ENCODE measurements around the gene PLEKHM3. TPM values are rescaled to one million over a fixed set of nuclear protein-coding genes. Genes with fewer than 3 reads are reported as not detected.

The PLEKHM3 gene
- polyA plus RNA-seq, 1 donor = 17.1 TPM

DNA sequence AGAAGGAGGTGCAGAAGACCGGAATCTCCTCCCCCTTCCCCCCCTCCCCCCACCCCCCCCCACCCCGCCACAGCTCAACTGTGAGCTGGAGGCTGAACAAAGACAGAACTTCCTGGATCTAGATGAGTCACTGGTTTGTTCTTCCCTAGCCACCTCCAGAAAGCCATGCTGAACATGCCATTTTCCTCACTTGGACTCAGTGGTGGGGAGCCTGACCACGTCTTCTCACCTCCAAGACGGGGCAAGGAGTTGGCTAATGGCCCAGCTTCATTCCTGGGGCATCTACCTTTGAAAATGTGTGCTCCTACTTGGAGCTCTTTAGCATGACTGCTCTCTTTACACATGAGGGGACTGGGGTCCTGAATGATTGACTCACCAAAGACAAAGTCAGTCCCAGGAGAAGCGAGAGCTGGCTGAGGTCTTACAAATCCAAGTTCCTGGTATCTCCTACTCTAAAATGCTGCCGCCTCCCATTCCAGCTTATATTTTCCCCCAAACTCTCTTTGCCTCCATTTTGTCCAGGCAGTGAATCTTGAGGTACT lies 233.0 kb downstream of the PLEKHM3 start:
- DNase-seq = no peak

DNA sequence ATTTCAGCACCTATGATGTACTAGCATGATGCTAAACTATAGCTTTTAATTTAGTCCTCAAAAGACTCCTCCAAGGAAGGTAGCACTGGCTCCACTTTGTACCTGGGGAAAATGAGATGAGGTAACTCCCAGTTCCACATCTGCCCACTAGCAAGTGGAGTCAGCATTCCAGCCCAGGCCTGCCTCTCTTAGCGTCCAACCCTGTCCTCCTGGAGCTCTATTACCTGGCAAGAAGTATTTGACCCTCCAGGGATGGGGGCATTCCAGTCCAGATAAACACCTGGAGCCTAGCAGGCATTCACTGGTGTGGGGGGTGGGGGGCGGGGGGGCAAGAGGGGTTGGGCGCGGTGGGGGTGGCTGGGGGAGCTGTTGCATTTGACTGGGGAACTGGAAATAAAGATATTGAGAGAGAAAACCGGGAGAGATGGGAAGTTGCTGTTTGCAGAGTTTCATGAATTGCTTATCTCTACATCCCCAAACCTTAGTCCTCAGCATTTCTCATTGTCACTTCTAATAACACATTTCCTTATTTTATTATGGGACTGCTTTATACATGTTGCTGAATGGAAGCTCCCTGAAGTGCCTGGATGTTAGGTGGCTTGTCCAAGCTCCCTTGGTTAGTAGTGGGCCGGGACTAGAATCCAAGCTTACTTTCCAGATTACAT lies 233.6 kb downstream of the PLEKHM3 start:
- no peak for DNase-seq

DNA sequence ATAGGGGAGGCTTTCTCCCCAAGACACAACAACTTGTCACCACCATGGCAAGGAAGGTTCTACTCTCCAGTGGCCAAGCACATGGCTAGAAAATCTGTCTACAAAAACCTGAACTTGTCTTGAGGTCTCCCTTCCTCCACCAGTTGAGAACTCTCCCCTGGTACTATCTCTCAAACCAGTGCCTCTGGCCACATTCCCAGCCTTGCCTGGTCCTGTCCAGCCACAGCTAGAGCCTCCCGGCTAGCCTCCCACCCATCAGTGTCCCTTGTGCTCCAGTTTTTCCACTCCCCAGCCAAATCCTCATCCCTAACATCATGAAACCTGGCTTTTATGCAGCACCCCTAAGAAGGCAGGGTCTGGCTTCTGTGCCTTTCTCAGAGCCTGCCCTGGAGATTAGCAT lies 234.4 kb downstream of the PLEKHM3 start:
- DNase-seq = no peak

DNA sequence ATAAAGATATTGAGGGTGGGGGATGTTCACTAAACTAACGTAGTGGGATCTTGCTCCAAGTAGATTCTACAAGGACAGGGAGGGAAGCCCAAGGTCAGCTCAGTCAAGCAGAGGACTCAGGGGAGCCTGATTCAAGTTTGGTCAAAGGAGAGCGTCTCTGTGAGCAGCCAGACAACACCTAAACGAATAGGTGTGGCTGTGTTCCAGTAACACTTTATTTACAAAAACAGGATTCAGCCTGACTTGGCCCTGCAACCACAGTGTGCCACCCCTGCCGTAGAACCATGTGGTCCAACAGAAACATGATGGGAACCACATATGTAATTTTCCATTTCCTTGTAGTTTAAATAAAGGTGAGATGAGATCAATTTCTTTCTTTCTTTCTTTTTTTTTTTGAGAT lies 237.5 kb downstream of the PLEKHM3 start:
- DNase-seq = no peak

DNA sequence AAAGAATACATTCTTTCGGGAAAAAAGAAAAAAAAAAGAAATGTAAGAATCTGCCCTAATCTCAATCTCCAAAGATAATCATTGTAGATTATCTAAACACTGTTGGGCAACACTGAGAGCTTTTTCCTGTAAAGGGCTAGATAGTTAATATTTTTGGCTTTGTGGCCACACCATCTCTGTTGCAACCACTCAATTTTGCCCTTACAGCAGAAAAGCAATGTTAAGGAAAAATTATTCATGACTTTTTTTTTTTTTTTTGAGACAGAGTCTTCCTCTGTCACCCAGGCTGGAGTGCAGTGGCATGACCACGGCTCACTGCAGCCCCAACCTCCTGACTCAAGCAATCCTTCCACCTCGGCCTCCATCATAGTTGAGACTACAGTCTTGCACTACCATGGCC lies 238.3 kb downstream of the PLEKHM3 start:
- no peak for DNase-seq

DNA sequence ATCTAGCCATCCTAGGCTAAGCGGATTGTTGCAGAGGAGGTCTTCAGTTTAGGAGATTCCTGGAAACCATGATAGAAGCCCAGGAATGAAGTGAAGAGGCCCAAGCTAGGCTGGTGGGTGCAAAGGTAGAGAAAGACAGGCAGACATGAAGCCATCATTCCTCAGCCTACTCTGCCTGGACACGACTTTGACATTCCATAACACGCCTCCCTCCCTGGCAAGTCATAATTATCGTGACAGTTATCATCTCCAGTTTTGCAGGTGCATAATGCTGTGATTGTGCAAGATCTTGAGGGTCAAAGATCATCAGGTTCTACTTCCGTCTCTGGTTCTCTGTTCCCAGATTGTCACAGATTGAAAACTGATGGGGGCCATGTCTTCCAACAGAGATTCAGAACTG lies 240.4 kb downstream of the PLEKHM3 start:
- no peak for DNase-seq

DNA sequence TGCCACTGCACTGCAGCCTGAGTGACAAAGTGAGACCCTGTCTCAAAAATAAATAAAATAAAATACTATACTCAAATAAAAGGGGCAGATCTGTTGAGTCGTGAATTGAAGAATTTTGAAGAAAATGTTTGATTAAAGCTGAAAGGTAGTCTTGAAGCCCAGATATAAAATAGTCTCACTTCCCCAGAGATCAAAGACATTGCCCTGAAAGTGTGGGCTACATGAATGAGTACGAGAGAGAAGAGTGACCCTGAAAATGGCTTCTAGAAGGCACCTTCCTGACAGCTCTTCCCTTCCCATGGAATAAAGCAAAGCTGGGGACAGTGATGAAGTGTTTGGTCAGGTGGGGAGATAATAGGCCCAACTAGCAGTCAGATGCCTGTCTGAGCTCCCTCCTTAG lies 241.8 kb downstream of the PLEKHM3 start:
- DNase-seq = no peak

DNA sequence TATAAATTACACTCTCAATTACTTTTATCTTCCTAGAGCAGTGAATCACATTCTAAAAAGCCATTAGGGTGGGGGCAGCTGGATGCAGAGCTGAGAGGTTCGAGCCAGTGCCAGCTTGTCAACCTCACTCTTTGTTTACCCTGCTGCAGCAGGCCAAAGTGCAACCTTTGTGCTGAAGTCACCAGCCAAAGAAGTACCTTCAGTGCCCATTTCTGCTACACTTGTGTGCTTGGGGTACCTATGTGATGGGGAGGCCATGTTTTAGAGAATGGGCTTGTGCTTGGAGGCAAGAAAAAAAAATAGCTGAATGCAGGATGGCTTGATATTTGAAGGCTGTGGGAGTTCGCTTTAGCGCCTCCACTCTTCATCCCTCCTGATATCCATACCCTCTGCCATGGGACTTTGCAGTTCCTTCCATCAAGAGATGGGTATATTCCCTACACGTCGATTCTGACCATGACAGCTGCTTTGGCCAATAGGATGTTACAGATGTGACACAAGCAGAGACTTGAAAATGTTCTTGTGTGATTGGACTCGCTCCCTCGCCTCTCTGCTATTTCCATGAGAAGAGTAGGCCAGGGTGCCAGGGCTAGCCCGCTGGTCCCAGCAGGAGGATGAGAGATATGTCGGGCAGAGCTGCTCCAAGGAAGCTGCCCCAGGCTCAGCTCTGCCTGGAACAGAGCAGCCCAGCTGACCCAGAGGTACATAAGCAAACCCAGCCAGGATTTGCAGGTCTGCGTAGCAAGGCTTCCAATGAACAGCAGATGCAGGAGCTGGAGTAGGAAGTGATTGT lies 242.9 kb downstream of the PLEKHM3 start:
- DNase-seq = no peak

DNA sequence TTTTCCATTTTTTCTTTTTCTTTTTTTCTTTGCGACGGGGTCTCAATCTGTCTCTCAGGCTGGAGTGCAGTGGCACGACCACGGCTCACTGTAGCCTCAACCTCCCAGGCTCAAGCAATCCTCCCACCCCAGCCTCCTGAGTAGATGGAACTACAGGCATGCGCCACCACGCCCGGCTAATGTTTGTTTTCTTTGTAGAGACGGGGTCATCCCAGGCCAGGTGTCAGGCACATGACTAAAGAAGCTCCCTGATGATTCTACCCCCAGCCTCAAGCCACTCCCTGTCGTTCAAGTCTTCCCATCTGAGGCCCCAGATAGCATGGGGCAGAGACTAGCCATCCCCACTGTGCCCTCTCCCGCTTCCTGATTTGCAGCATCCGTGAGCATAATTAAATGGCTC lies 245.8 kb downstream of the PLEKHM3 start:
- no peak for DNase-seq

DNA sequence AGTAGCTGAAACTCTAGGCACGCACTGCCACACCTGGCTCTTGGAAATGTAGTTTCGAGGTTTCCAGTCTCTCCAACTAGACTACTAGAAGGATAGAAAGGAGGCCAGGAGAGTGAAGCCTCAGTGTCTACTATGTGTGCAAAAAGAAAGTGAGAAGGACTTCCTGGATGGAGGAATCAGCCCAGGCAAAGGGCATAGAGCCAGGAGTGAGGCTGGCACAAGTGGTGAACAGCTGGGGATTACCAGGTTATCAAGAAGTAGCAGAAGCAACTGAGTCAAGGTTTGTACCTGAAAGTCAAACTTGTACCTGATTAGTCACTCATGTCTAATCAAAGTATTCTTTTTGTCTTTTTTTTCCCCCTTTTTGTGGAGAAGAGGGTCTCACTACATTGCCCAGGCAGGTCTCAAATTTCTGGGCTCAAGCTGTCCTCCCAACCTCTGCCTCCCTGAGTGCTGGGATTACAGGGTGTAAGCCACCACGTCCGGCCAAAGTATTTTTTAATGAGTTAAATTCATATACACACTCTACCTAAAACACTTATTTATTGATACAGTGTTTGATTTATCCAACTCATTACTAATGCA lies 246.9 kb downstream of the PLEKHM3 start:
- DNase-seq = no peak

DNA sequence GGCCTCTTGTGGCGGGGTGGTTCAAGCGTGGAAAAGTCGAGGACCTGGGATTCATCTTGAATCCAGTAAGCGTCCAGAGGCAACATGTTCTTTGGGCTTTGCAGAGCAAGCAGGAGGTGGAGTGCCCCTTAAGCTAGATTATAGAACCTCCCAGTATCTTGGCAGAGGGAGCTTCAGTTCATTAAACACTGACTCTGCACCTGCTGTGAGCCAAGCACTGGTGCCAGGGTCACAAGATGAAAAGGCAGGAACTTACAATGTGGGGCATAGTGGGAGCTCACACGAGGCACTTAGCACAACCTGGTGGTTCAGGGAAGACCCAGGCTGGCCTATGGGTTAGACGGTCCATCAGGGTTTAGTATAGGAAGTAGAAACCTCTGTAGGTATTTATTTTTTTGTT lies 248.2 kb downstream of the PLEKHM3 start:
- DNase-seq = no peak

DNA sequence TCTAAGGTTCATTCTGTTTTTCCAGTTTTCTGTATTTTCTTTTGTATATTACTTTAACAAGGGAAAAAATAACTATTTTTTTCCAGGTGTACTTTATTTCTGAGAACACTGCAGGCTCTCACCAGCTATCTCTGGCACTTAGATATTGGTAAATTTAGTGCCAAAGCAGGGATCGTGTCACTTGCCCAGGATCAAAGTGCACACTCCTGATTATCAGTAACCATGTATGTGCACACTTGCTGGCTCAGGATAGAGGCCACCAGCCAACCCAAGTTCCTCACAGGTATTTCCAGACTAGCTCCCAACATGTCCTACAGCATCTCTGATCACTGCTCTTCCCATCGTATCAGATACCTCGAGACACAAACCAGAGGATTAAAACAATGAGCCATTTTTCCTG lies 249.9 kb downstream of the PLEKHM3 start:
- no peak for DNase-seq

DNA sequence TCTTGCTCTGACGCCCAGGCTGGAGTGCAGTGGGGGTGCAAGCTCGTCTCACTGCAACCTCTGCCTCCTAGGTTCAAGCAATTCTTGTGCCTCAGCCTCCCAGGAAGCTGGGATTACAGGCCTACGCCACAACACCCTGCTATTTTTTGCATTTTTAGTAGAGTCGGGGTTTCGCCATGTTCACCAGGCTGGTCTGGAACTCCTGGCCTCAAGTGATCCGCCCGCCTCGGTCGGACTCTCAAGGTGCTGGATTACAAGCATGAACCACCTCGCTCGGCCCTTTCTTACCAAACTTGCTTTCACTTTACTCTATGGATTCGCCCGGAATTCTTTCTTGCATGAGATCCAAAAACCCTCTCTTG lies 252.5 kb downstream of the PLEKHM3 start:
- no peak for DNase-seq

DNA sequence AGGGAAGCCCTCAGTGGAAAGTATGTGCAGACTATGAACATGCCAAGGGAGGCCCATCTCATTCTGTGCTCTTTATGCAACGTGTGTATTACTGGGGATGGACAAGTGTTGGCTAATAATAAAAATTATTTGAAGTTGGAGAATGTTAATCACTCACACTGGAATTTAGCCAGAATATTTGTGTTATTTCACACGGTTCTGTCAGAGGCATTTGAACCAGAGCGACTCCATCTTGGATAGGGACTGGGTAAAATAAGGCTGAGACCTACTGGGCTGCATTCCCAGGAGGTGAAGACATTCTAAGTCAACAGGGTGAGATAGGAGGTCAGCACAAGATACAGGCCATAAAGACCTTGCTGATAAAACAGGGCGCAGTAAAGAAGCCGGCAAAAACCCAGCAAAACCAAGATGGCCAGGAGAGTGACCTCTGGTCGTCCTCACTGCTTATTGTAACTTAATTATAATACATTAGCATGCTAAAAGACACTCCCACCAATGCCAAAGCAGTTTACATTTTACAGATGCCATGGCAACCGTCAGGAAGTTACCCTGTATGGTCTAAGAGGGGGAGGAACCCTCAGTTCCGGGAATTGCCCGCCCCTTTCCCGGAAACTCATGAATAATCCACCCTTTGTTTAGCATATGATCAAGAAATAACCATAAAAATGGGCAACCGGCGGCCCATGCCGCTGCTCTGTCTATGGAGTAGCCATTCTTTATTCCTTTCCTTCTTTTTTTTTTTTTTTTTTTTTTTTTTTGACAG lies 253.1 kb downstream of the PLEKHM3 start:
- DNase-seq = no peak

DNA sequence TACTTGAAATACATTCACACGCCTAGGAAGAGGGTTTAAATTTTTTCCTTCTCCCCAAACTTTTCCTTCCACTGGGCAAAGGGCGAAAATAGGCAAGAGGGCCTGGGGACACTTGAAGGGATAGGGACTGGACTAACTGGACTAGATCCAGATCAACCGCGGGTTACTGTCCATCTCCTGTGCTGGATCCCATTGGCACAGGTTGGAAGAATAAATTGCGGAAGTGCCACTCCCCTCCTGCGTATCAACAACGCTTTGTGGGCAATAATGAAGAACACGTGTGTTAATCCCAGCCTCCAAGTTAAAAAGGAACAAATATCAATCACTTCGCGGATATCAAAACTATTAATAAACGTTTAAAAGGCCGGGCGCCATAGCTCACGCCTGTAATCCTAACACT lies 253.9 kb downstream of the PLEKHM3 start:
- no peak for DNase-seq

Other genes with a start within 250 kb of the PLEKHM3 start
- gene CRYGD, start 99.0 kb upstream of the PLEKHM3 start, polyA plus RNA-seq (ENCODE audit: insufficient read length) = not detected
- gene CRYGC, start 104.3 kb upstream of the PLEKHM3 start, polyA plus RNA-seq (ENCODE audit: insufficient read length) = not detected
- gene CRYGB, start 120.6 kb upstream of the PLEKHM3 start, polyA plus RNA-seq (ENCODE audit: insufficient read length) = not detected
- not detected for gene CRYGA, start 138.1 kb upstream of the PLEKHM3 start, polyA plus RNA-seq (ENCODE audit: insufficient read length)
- 0.25 TPM for gene C2orf80, start 164.5 kb upstream of the PLEKHM3 start, polyA plus RNA-seq (ENCODE audit: insufficient read length)
- gene IDH1, start 229.5 kb upstream of the PLEKHM3 start, polyA plus RNA-seq (ENCODE audit: insufficient read length) = 109 TPM
- 34.5 TPM for gene PIKFYVE, start 240.7 kb upstream of the PLEKHM3 start, polyA plus RNA-seq (ENCODE audit: insufficient read length)